GM23338 (cell line): Measurements from ENCODE around the gene WSCD2. TPM values are rescaled to one million over a fixed set of nuclear protein-coding genes. Genes with fewer than 3 reads are reported as not detected.

ENCODE experiments used
- ATAC-seq: fragments of 200-7000 bp; cut with Tn5 transposase; 3 replicates; pipeline ENCODE4 v1.9.1; 2020
- DNase-seq: peaks from one replicate; pipeline ENCODE4 v3.0.0-alpha.2; 2015; ENCODE audit warnings: low spot score
- H2AFZ ChIP-seq: fragments of 200-600 bp; sonication (generic); 2 replicates; pipeline ENCODE4 v1.8.0; 2016; ENCODE audit warnings: antibody characterized with exemption, mild to moderate bottlenecking, moderate library complexity
- H3F3A ChIP-seq: fragments of 200-600 bp; sonication (generic); replicated peaks from 2 replicates; pipeline ENCODE4 v1.8.0; 2017; ENCODE audit warnings: antibody characterized with exemption, mixed run types, low read depth
- H3K27ac ChIP-seq: fragments of 200-600 bp; sonication (generic); 2 replicates; pipeline ENCODE4 v1.6.1; 2016; ENCODE audit warnings: low read depth
- H3K27me3 ChIP-seq: fragments of 200-600 bp; sonication (generic); 2 replicates; pipeline ENCODE4 v1.8.0; 2016; ENCODE audit warnings: mild to moderate bottlenecking, mixed run types, moderate library complexity; ENCODE audit not compliant: insufficient read depth
- H3K36me3 ChIP-seq: fragments of 200-600 bp; sonication (generic); 2 replicates; pipeline ENCODE4 v1.8.0; 2016; ENCODE audit warnings: mild to moderate bottlenecking; ENCODE audit not compliant: insufficient read depth
- H3K4me1 ChIP-seq: fragments of 200-600 bp; sonication (generic); 2 replicates; pipeline ENCODE4 v1.8.0; 2016; ENCODE audit warnings: mild to moderate bottlenecking, moderate library complexity; ENCODE audit not compliant: insufficient read depth
- H3K4me2 ChIP-seq: fragments of 200-600 bp; sonication (generic); 2 replicates; pipeline ENCODE4 v1.7.1; 2017; ENCODE audit warnings: mixed run types
- H3K4me3 ChIP-seq: fragments of 200-600 bp; sonication (generic); 2 replicates; pipeline ENCODE4 v1.6.1; 2016; ENCODE audit warnings: mixed run types
- H3K79me2 ChIP-seq: fragments of 200-600 bp; sonication (generic); replicated peaks from 2 replicates; pipeline ENCODE4 v1.8.0; 2017; ENCODE audit warnings: mild to moderate bottlenecking; ENCODE audit not compliant: insufficient read depth
- H3K9me2 ChIP-seq: fragments of 200-600 bp; sonication (generic); 2 replicates; pipeline ENCODE4 v1.8.0; 2017; ENCODE audit not compliant: insufficient read depth
- H4K20me1 ChIP-seq: fragments of 200-600 bp; sonication (generic); replicated peaks from 2 replicates; pipeline ENCODE4 v1.8.0; 2017; ENCODE audit warnings: mild to moderate bottlenecking; ENCODE audit not compliant: insufficient read depth
- H3K27ac Mint-ChIP-seq: 2 replicates; pipeline ENCODE4 v1.8.0; 2020; ENCODE audit warnings: inconsistent platforms, mild to moderate bottlenecking, moderate library complexity, mixed read lengths
- H3K27me3 Mint-ChIP-seq: 3 replicates; pipeline ENCODE4 v1.8.0; 2022; ENCODE audit warnings: low read depth, mild to moderate bottlenecking, moderate library complexity, mixed read lengths, inconsistent platforms; ENCODE audit not compliant: insufficient read depth, poor library complexity
- H3K36me3 Mint-ChIP-seq: 3 replicates; pipeline ENCODE4 v1.8.0; 2021; ENCODE audit warnings: low read depth, mild to moderate bottlenecking, inconsistent platforms, moderate library complexity, mixed read lengths
- H3K4me1 Mint-ChIP-seq: 3 replicates; pipeline ENCODE4 v1.8.0; 2020; ENCODE audit warnings: mild to moderate bottlenecking, inconsistent platforms, mixed read lengths
- H3K4me3 Mint-ChIP-seq: 3 replicates; pipeline ENCODE4 v1.8.0; 2021; ENCODE audit warnings: moderate library complexity, mild to moderate bottlenecking, inconsistent platforms, mixed read lengths
- H3K9me3 Mint-ChIP-seq: 3 replicates; pipeline ENCODE4 v1.8.0; 2020; ENCODE audit warnings: moderate library complexity, mild to moderate bottlenecking, inconsistent platforms, mixed read lengths
- CREB1 ChIP-seq: fragments of 250-450 bp; sonication (Bioruptor Pico); IDR thresholded peaks from 2 replicates; pipeline ENCODE4 v1.5.0; 2020; ENCODE audit warnings: low read depth, mild to moderate bottlenecking, moderate library complexity
- CTCF ChIP-seq, 2 experiments: fragments of 200-600 bp in 1 of 2; sonication (generic) in 1 of 2; conservative IDR thresholded peaks; 2 replicates each; pipeline versions ENCODE4 v1.5.1 to v1.6.1; 2016 to 2017; ENCODE audit warnings: antibody characterized with exemption in 2 of 2, low read depth in 2 of 2, mild to moderate bottlenecking in 2 of 2, moderate library complexity in 1 of 2
- EZH2 ChIP-seq: fragments of 200-600 bp; sonication (generic); IDR thresholded peaks from one replicate; pipeline ENCODE4 v1.8.0; 2017; ENCODE audit warnings: antibody characterized with exemption, mild to moderate bottlenecking, low read depth; ENCODE audit not compliant: unreplicated experiment
- EZH2phosphoT487 ChIP-seq: fragments of 200-600 bp; sonication (generic); IDR thresholded peaks from one replicate; pipeline ENCODE4 v1.8.1; 2018; ENCODE audit warnings: antibody characterized with exemption; ENCODE audit not compliant: unreplicated experiment
- JUNB ChIP-seq: IDR thresholded peaks from one replicate; pipeline ENCODE4 v1.6.1; 2016; ENCODE audit warnings: antibody characterized with exemption; ENCODE audit not compliant: unreplicated experiment
- NANOG ChIP-seq: IDR thresholded peaks from 2 replicates; pipeline ENCODE4 v1.6.1; 2016; ENCODE audit warnings: antibody characterized with exemption, borderline replicate concordance
- POLR2AphosphoS5 ChIP-seq: IDR thresholded peaks from 2 replicates; pipeline ENCODE4 v1.6.1; 2016; ENCODE audit warnings: antibody characterized with exemption, low read depth
- STAT1 ChIP-seq: IDR thresholded peaks from one replicate; pipeline ENCODE4 v1.6.1; 2016; ENCODE audit warnings: antibody characterized with exemption; ENCODE audit not compliant: unreplicated experiment
- ZNF114 ChIP-seq: fragments of 250-450 bp; sonication (Bioruptor Pico); IDR thresholded peaks from 2 replicates; pipeline ENCODE4 v1.5.0; 2020; ENCODE audit warnings: mild to moderate bottlenecking, moderate library complexity
- ZNF331 ChIP-seq: fragments of 250-450 bp; sonication (Bioruptor Pico); IDR thresholded peaks from 2 replicates; pipeline ENCODE4 v1.5.0; 2020; ENCODE audit warnings: low read depth, mild to moderate bottlenecking, moderate library complexity
- polyA plus RNA-seq: library from polyadenylated mRNA; unstranded; fragments of >200 nt; fragmentation: Nextera tagmentation; extraction: Ambion mirVana; gene quantifications from 2 replicates; pipeline ENCODE4 v1.2.1, GENCODE V29; 2016
- total RNA-seq: library from RNA; depleted of rRNA; stranded (reverse); fragments of >200 nt; shearing (Covaris generic); gene quantifications from 2 replicates; pipeline ENCODE4 v1.2.3, GENCODE V29; 2014
- TF ChIP-seq, protein P1 (sequence below): IDR thresholded peaks from 2 replicates; pipeline ENCODE4 v1.6.1; 2016; ENCODE audit warnings: antibody characterized with exemption
- TF ChIP-seq, protein P2 (sequence below): fragments of 250-450 bp; sonication (Bioruptor Pico); IDR thresholded peaks from 2 replicates; pipeline ENCODE4 v1.5.0; 2020; ENCODE audit warnings: mild to moderate bottlenecking, moderate library complexity
- TF ChIP-seq, protein P3 (sequence below): IDR thresholded peaks from one replicate; pipeline ENCODE4 v1.6.1; 2018; ENCODE audit warnings: antibody characterized with exemption; ENCODE audit not compliant: unreplicated experiment

WSCD2 gene
- total and polyA plus RNA-seq, 2 experiments from 2014 or later = 0.66 to 3.1 TPM

DNA sequence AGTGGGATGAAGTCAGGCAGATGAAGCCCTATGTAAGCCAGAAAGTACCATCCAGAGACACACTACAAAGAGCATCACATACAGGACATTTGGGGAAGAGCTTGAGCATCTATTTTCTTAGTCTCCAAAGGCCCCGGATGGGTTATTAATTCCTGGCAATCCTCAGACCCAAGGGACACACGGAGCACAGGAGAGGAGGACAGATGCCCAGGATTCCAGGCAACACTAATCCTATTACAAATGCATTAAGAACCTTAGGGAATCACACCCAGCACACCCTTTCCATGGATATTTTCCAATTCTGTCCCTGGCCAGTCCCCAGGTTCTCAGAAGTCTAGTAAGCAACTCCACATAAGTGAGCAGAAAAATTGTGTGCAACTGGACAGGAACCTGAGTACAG lies 144.1 kb downstream of the WSCD2 start:
- H3K27ac ChIP-seq = no peak overlapping the region
- H3K9me2 ChIP-seq = no peaks in the 10 kb centered on the region
- Mint-ChIP-seq H3K9me3 (peaks cover 3% of the 10 kb centered on the region; the same call in 1 of the 3 replicates), H3K4me3 (no peak overlapping the region), H3K27me3 (no peaks in the 10 kb centered on the region), H3K36me3 (no peaks in the 10 kb centered on the region), H3K27ac (no peak overlapping the region), H3K4me1 (peaks cover 6% of the 10 kb centered on the region)
- H3K79me2 ChIP-seq = no peaks in the 10 kb centered on the region
- H3F3A ChIP-seq = no peaks in the 10 kb centered on the region
- ATAC-seq (no peak), DNase-seq (no peak)
- H3K27me3 ChIP-seq = no peaks in the 10 kb centered on the region
- H4K20me1 ChIP-seq = no peaks in the 10 kb centered on the region; the same call in 1 of the 2 replicates
- no peak overlapping the region for H3K4me2 ChIP-seq
- TF ChIP-seq, protein P1, sequence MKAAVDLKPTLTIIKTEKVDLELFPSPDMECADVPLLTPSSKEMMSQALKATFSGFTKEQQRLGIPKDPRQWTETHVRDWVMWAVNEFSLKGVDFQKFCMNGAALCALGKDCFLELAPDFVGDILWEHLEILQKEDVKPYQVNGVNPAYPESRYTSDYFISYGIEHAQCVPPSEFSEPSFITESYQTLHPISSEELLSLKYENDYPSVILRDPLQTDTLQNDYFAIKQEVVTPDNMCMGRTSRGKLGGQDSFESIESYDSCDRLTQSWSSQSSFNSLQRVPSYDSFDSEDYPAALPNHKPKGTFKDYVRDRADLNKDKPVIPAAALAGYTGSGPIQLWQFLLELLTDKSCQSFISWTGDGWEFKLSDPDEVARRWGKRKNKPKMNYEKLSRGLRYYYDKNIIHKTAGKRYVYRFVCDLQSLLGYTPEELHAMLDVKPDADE = no peak
- no peak for TF ChIP-seq NANOG
- no peak for TF ChIP-seq CTCF (conservative IDR thresholded peaks at IDR 0.05; ENCODE audit: low read depth in 2 of 2)
- TF ChIP-seq EZH2phosphoT487 = no peak
- TF ChIP-seq STAT1 = no peak
- TF ChIP-seq EZH2 = no peak
- TF ChIP-seq ZNF331 = no peak
- TF ChIP-seq JUNB = no peak
- TF ChIP-seq, protein P2, sequence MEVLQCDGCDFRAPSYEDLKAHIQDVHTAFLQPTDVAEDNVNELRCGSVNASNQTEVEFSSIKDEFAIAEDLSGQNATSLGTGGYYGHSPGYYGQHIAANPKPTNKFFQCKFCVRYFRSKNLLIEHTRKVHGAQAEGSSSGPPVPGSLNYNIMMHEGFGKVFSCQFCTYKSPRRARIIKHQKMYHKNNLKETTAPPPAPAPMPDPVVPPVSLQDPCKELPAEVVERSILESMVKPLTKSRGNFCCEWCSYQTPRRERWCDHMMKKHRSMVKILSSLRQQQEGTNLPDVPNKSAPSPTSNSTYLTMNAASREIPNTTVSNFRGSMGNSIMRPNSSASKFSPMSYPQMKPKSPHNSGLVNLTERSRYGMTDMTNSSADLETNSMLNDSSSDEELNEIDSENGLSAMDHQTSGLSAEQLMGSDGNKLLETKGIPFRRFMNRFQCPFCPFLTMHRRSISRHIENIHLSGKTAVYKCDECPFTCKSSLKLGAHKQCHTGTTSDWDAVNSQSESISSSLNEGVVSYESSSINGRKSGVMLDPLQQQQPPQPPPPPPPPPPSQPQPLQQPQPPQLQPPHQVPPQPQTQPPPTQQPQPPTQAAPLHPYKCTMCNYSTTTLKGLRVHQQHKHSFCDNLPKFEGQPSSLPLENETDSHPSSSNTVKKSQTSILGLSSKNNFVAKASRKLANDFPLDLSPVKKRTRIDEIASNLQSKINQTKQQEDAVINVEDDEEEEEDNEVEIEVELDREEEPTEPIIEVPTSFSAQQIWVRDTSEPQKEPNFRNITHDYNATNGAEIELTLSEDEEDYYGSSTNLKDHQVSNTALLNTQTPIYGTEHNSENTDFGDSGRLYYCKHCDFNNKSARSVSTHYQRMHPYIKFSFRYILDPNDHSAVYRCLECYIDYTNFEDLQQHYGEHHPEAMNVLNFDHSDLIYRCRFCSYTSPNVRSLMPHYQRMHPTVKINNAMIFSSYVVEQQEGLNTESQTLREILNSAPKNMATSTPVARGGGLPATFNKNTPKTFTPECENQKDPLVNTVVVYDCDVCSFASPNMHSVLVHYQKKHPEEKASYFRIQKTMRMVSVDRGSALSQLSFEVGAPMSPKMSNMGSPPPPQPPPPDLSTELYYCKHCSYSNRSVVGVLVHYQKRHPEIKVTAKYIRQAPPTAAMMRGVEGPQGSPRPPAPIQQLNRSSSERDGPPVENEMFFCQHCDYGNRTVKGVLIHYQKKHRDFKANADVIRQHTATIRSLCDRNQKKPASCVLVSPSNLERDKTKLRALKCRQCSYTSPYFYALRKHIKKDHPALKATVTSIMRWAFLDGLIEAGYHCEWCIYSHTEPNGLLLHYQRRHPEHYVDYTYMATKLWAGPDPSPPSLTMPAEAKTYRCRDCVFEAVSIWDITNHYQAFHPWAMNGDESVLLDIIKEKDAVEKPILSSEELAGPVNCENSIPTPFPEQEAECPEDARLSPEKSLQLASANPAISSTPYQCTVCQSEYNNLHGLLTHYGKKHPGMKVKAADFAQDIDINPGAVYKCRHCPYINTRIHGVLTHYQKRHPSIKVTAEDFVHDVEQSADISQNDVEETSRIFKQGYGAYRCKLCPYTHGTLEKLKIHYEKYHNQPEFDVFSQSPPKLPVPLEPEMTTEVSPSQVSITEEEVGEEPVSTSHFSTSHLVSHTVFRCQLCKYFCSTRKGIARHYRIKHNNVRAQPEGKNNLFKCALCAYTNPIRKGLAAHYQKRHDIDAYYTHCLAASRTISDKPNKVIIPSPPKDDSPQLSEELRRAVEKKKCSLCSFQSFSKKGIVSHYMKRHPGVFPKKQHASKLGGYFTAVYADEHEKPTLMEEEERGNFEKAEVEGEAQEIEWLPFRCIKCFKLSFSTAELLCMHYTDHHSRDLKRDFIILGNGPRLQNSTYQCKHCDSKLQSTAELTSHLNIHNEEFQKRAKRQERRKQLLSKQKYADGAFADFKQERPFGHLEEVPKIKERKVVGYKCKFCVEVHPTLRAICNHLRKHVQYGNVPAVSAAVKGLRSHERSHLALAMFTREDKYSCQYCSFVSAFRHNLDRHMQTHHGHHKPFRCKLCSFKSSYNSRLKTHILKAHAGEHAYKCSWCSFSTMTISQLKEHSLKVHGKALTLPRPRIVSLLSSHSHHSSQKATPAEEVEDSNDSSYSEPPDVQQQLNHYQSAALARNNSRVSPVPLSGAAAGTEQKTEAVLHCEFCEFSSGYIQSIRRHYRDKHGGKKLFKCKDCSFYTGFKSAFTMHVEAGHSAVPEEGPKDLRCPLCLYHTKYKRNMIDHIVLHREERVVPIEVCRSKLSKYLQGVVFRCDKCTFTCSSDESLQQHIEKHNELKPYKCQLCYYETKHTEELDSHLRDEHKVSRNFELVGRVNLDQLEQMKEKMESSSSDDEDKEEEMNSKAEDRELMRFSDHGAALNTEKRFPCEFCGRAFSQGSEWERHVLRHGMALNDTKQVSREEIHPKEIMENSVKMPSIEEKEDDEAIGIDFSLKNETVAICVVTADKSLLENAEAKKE = no peak
- TF ChIP-seq CREB1 = no peak
- no peak for TF ChIP-seq POLR2AphosphoS5
- no peak for TF ChIP-seq ZNF114 (CRISPR knock-in tag)
- TF ChIP-seq, protein P3, sequence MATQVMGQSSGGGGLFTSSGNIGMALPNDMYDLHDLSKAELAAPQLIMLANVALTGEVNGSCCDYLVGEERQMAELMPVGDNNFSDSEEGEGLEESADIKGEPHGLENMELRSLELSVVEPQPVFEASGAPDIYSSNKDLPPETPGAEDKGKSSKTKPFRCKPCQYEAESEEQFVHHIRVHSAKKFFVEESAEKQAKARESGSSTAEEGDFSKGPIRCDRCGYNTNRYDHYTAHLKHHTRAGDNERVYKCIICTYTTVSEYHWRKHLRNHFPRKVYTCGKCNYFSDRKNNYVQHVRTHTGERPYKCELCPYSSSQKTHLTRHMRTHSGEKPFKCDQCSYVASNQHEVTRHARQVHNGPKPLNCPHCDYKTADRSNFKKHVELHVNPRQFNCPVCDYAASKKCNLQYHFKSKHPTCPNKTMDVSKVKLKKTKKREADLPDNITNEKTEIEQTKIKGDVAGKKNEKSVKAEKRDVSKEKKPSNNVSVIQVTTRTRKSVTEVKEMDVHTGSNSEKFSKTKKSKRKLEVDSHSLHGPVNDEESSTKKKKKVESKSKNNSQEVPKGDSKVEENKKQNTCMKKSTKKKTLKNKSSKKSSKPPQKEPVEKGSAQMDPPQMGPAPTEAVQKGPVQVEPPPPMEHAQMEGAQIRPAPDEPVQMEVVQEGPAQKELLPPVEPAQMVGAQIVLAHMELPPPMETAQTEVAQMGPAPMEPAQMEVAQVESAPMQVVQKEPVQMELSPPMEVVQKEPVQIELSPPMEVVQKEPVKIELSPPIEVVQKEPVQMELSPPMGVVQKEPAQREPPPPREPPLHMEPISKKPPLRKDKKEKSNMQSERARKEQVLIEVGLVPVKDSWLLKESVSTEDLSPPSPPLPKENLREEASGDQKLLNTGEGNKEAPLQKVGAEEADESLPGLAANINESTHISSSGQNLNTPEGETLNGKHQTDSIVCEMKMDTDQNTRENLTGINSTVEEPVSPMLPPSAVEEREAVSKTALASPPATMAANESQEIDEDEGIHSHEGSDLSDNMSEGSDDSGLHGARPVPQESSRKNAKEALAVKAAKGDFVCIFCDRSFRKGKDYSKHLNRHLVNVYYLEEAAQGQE = no peak
- no peak overlapping the region for H3K4me3 ChIP-seq
- no peaks in the 10 kb centered on the region for H3K4me1 ChIP-seq
- H2AFZ ChIP-seq = no peak overlapping the region
- no peaks in the 10 kb centered on the region for H3K36me3 ChIP-seq
